Amygdala (tissue), 56 donors: ENCODE data around the gene NFIA.

Experiments used
- DNase-seq, 56 donors: peaks; one replicate each; lab custom pipeline; 2025; lab: John Stamatoyannopoulos, UW

NFIA gene

GRCh38 chr1:61171346-61171745 is 89.0 kb downstream of the NFIA start:
- no peak for DNase-seq

- no peak for DNase-seq
Observed at GRCh38 chr1:61171974-61172373, 89.6 kb downstream of the NFIA start.

GRCh38 chr1:61173118-61173517 is 90.8 kb downstream of the NFIA start:
- no peak for DNase-seq

GRCh38 chr1:61174060-61174795 is 91.9 kb downstream of the NFIA start:
- DNase-seq = peak in 6 of 56 donors; percentile 6 to 36 (median 29)

- DNase-seq = no peak
Observed at GRCh38 chr1:61175976-61176375, 93.6 kb downstream of the NFIA start.

GRCh38 chr1:61181067-61182038 is 99.0 kb downstream of the NFIA start:
- no peak for DNase-seq

GRCh38 chr1:61182049-61182448 is 99.7 kb downstream of the NFIA start:
- DNase-seq = no peak

GRCh38 chr1:61182480-61182879 is 100.1 kb downstream of the NFIA start:
- DNase-seq = no peak

- DNase-seq = peak in 21 of 56 donors; percentile 11 to 77 (median 40)
Observed at GRCh38 chr1:61183471-61184039, 101.2 kb downstream of the NFIA start.

GRCh38 chr1:61184040-61184713 is 101.8 kb downstream of the NFIA start:
- peak in 55 of 56 donors; percentile 41 to 96 (median 86) for DNase-seq

GRCh38 chr1:61184714-61185106 is 102.3 kb downstream of the NFIA start:
- no peak for DNase-seq

- DNase-seq = no peak
Observed at GRCh38 chr1:61186753-61187152, 104.4 kb downstream of the NFIA start.

- peak in 19 of 56 donors; percentile 10 to 63 (median 40) for DNase-seq
Observed at GRCh38 chr1:61187352-61188086, 105.2 kb downstream of the NFIA start.

- DNase-seq = no peak
Observed at GRCh38 chr1:61190153-61190552, 107.8 kb downstream of the NFIA start.

GRCh38 chr1:61190618-61191432 is 108.5 kb downstream of the NFIA start:
- peak in 1 of 56 donors; percentile 28 for DNase-seq

- peak in 2 of 56 donors; percentile 12 to 22 for DNase-seq
Observed at GRCh38 chr1:61191433-61191720, 109.0 kb downstream of the NFIA start.

- DNase-seq = no peak
Observed at GRCh38 chr1:61192663-61193330, 110.4 kb downstream of the NFIA start.

GRCh38 chr1:61193808-61194207 is 111.4 kb downstream of the NFIA start:
- DNase-seq = no peak

GRCh38 chr1:61198554-61198953 is 116.2 kb downstream of the NFIA start:
- DNase-seq = peak in 8 of 56 donors; percentile 12 to 36 (median 17)
